H9 (cell line): ENCODE results near the gene KRT222. TPM values are rescaled to one million over a fixed set of nuclear protein-coding genes. Genes with fewer than 3 reads are reported as not detected.

Experiments
- DNase-seq: peaks from one replicate; pipeline ENCODE4 v3.0.0-alpha.2; 2017
- H2AFZ ChIP-seq: one replicate; pipeline ENCODE4 v1.6.1; 2013; ENCODE audit warnings: mild to moderate bottlenecking, low read length, control low read depth, moderate library complexity
- H2AK5ac ChIP-seq: 2 replicates; pipeline ENCODE4 v1.6.1; 2013; ENCODE audit warnings: low read length, control low read depth, mixed read lengths; ENCODE audit not compliant: insufficient read length
- H2BK120ac ChIP-seq: one replicate; pipeline ENCODE4 v1.6.1; 2013; ENCODE audit warnings: low read depth, mild to moderate bottlenecking, low read length, control low read depth, inconsistent platforms; ENCODE audit not compliant: poor library complexity, severe bottlenecking
- H2BK12ac ChIP-seq: 2 replicates; pipeline ENCODE4 v1.6.1; 2013; ENCODE audit warnings: low read length, control low read depth, mixed read lengths, low read depth; ENCODE audit not compliant: insufficient read length
- H2BK15ac ChIP-seq: 2 replicates; pipeline ENCODE4 v1.6.1; 2013; ENCODE audit warnings: low read depth, low read length, control low read depth
- H2BK20ac ChIP-seq: one replicate; pipeline ENCODE4 v1.6.1; 2013; ENCODE audit warnings: low read depth, mild to moderate bottlenecking, low read length, control low read depth, inconsistent platforms; ENCODE audit not compliant: poor library complexity, severe bottlenecking
- H2BK5ac ChIP-seq: 2 replicates; pipeline ENCODE4 v1.6.1; 2013; ENCODE audit warnings: low read length, control low read depth, mixed read lengths; ENCODE audit not compliant: insufficient read length
- H3K14ac ChIP-seq: 2 replicates; pipeline ENCODE4 v1.6.1; 2013; ENCODE audit warnings: low read length, control low read depth; ENCODE audit not compliant: insufficient read depth
- H3K18ac ChIP-seq: 2 replicates; pipeline ENCODE4 v1.6.1; 2013; ENCODE audit warnings: low read depth, mild to moderate bottlenecking, mixed read lengths, low read length, control low read depth; ENCODE audit not compliant: insufficient read length
- H3K23ac ChIP-seq: 2 replicates; pipeline ENCODE4 v1.6.1; 2013; ENCODE audit warnings: low read length, control low read depth, mixed read lengths, low read depth; ENCODE audit not compliant: insufficient read length
- H3K23me2 ChIP-seq: 2 replicates; pipeline ENCODE4 v1.6.1; 2013; ENCODE audit warnings: low read depth, mild to moderate bottlenecking, mixed read lengths, low read length, control low read depth; ENCODE audit not compliant: insufficient read length, poor library complexity, severe bottlenecking
- H3K27ac ChIP-seq: 2 replicates; pipeline ENCODE4 v1.5.1; 2013; ENCODE audit warnings: low read length, control low read depth, mixed read lengths, low read depth; ENCODE audit not compliant: insufficient read length
- H3K27me3 ChIP-seq: 2 replicates; pipeline ENCODE4 v1.6.1; 2013; ENCODE audit warnings: low read length, control low read depth, inconsistent platforms; ENCODE audit not compliant: insufficient read depth
- H3K4ac ChIP-seq: 2 replicates; pipeline ENCODE4 v1.6.1; 2013; ENCODE audit warnings: low read depth, mild to moderate bottlenecking, control low read depth, inconsistent platforms, low read length, moderate library complexity
- H3K4me1 ChIP-seq: 2 replicates; pipeline ENCODE4 v1.6.1; 2013; ENCODE audit warnings: low read length, control low read depth, inconsistent platforms; ENCODE audit not compliant: insufficient read depth
- H3K4me2 ChIP-seq: 2 replicates; pipeline ENCODE4 v1.6.1; 2013; ENCODE audit warnings: low read length, control low read depth, mixed read lengths; ENCODE audit not compliant: insufficient read length, insufficient read depth
- H3K56ac ChIP-seq: 2 replicates; pipeline ENCODE4 v1.6.1; 2013; ENCODE audit warnings: low read depth, mild to moderate bottlenecking, mixed read lengths, low read length, control low read depth; ENCODE audit not compliant: insufficient read length
- H3K79me1 ChIP-seq: 2 replicates; pipeline ENCODE4 v1.6.1; 2013; ENCODE audit warnings: low read depth, mild to moderate bottlenecking, moderate library complexity, low read length, control low read depth, inconsistent platforms; ENCODE audit not compliant: insufficient read depth, poor library complexity, severe bottlenecking
- H3K79me2 ChIP-seq: 2 replicates; pipeline ENCODE4 v1.6.1; 2013; ENCODE audit warnings: low read length, control low read depth, inconsistent platforms; ENCODE audit not compliant: insufficient read depth
- H3K9ac ChIP-seq: 2 replicates; pipeline ENCODE4 v1.6.1; 2013; ENCODE audit warnings: low read length, control low read depth, mixed read lengths; ENCODE audit not compliant: insufficient read length; ENCODE audit errors: extremely low read depth
- H3K9me3 ChIP-seq: one replicate; pipeline ENCODE4 v1.6.1; 2013; ENCODE audit warnings: low read depth, low read length, inconsistent platforms; ENCODE audit not compliant: control insufficient read depth
- H3T11ph ChIP-seq: one replicate; pipeline ENCODE4 v1.6.1; 2013; ENCODE audit warnings: mild to moderate bottlenecking, low read length, control low read depth, inconsistent platforms
- H4K20me1 ChIP-seq: one replicate; pipeline ENCODE4 v1.6.1; 2013; ENCODE audit not compliant: control insufficient read depth, insufficient read length, insufficient read depth
- H4K5ac ChIP-seq: 2 replicates; pipeline ENCODE4 v1.6.1; 2013; ENCODE audit warnings: low read depth, mild to moderate bottlenecking, mixed read lengths, low read length, control low read depth; ENCODE audit not compliant: insufficient read length
- H4K8ac ChIP-seq: replicated peaks from 2 replicates; pipeline ENCODE4 v1.6.1; 2013; ENCODE audit warnings: low read length, control low read depth, mixed read lengths, low read depth; ENCODE audit not compliant: insufficient read length
- H4K91ac ChIP-seq: 2 replicates; pipeline ENCODE4 v1.6.1; 2013; ENCODE audit warnings: low read depth, mild to moderate bottlenecking, moderate library complexity, mixed read lengths, low read length, control low read depth; ENCODE audit not compliant: insufficient read length
- H3K27ac Mint-ChIP-seq, 3 experiments: 2 replicates in 2 of 3; 3 replicates in 1 of 3; pipeline ENCODE4 v1.8.0; 2020 to 2021; ENCODE audit warnings: mixed read lengths in 3 of 3, mild to moderate bottlenecking in 1 of 3, moderate library complexity in 1 of 3
- H3K27me3 Mint-ChIP-seq: 2 replicates; pipeline ENCODE4 v1.8.0; 2021; ENCODE audit warnings: low read depth, mild to moderate bottlenecking, moderate library complexity, mixed read lengths
- H3K36me3 Mint-ChIP-seq, 3 experiments: 2 replicates in 2 of 3; 3 replicates in 1 of 3; pipeline ENCODE4 v1.8.0; 2020 to 2021; ENCODE audit warnings: low read depth in 3 of 3, mixed read lengths in 3 of 3; ENCODE audit not compliant: insufficient read depth in 1 of 3
- H3K4me1 Mint-ChIP-seq, 2 experiments: 2 replicates each; pipeline ENCODE4 v1.8.0; 2020; ENCODE audit warnings: mixed read lengths in 2 of 2
- H3K4me3 Mint-ChIP-seq, 2 experiments: 2 replicates in 1 of 2; 3 replicates in 1 of 2; pipeline ENCODE4 v1.8.0; 2020 to 2021; ENCODE audit warnings: mild to moderate bottlenecking in 2 of 2, mixed read lengths in 2 of 2, moderate library complexity in 1 of 2
- H3K9me3 Mint-ChIP-seq, 2 experiments: 2 replicates in 1 of 2; 3 replicates in 1 of 2; pipeline ENCODE4 v1.8.0; 2020; ENCODE audit warnings: mild to moderate bottlenecking in 2 of 2, mixed read lengths in 2 of 2, moderate library complexity in 1 of 2
- CTCF ChIP-seq: fragments of 200-600 bp; sonication (generic); conservative IDR thresholded peaks from 3 replicates; pipeline ENCODE4 v1.8.0; 2021; ENCODE audit warnings: antibody characterized with exemption, mild to moderate bottlenecking
- WGBS: extraction: QIAGEN DNeasy Blood & Tissue Kit; methylation state at CpG from one replicate; pipeline ENCODE4 v1.1.7; 2013; ENCODE audit warnings: missing lambda C conversion rate, low lambda C conversion rate, mixed read lengths; ENCODE audit not compliant: insufficient read length; ENCODE audit errors: extremely low coverage; 5-methylcytosine and 5-hydroxymethylcytosine counted together
- total RNA-seq: library from RNA; stranded (reverse); gene quantifications from 2 replicates; pipeline ENCODE4 v1.2.1, GENCODE V29; 2021

KRT222 gene
- total RNA-seq, 1 experiment from 2014 or later, result 0.13 TPM

GRCh38 chr17:40705584-40705983, 40.6 kb upstream of the KRT222 start:
- no peaks in the 10 kb centered on the region for H3K23me2 ChIP-seq
- Mint-ChIP-seq H3K4me1 (no peaks in the 10 kb centered on the region), H3K27ac (no peak overlapping the region), H3K4me3 (no peak overlapping the region), H3K27me3 (peaks cover 3% of the 10 kb centered on the region; the same call in 1 of the 2 replicates), H3K9me3 (no peaks in the 10 kb centered on the region), H3K36me3 (no peaks in the 10 kb centered on the region)
- no peaks in the 10 kb centered on the region for H3K9me3 ChIP-seq
- no peak overlapping the region for H3K9ac ChIP-seq
- no peak overlapping the region for H3K27ac ChIP-seq
- H2BK15ac ChIP-seq, result no peak overlapping the region
- H2AK5ac ChIP-seq, result no peak overlapping the region
- H3K79me2 ChIP-seq, result no peaks in the 10 kb centered on the region
- no peak overlapping the region for H2BK12ac ChIP-seq
- H3K23ac ChIP-seq, result no peak overlapping the region
- no peak overlapping the region for H4K5ac ChIP-seq
- H2BK5ac ChIP-seq, result no peak overlapping the region
- no peak overlapping the region for H4K91ac ChIP-seq
- H3K4me2 ChIP-seq, result no peak overlapping the region
- no CpG with 5 or more reads among the region's 4 CpGs for WGBS
- H3K79me1 ChIP-seq, result no peaks in the 10 kb centered on the region
- H3K18ac ChIP-seq, result no peak overlapping the region
- no peaks in the 10 kb centered on the region for H4K20me1 ChIP-seq
- no peaks in the 10 kb centered on the region for H3K27me3 ChIP-seq
- no peak overlapping the region for H3K56ac ChIP-seq
- no peak overlapping the region for H2BK20ac ChIP-seq
- no peaks in the 10 kb centered on the region for H3K4me1 ChIP-seq
- H3K4ac ChIP-seq, result no peak overlapping the region
- no peak overlapping the region for H3T11ph ChIP-seq
- H4K8ac ChIP-seq, result no peak overlapping the region
- no peak for TF ChIP-seq CTCF
- DNase-seq, result no peak
- no peak overlapping the region for H2AFZ ChIP-seq
- H2BK120ac ChIP-seq, result no peak overlapping the region
- H3K14ac ChIP-seq, result no peak overlapping the region
